Fibroblast of lung (primary cell): ENCODE results near the gene MSH4. TPM values are rescaled to one million over a fixed set of nuclear protein-coding genes. Genes with fewer than 3 reads are reported as not detected.

Experiments
- DNase-seq, 2 donors: peaks; one replicate each; pipeline versions ENCODE4 v3.0.0 to v3.0.0-alpha.2; 2010; ENCODE audit warnings: low read depth in 2 of 2
- H2AFZ ChIP-seq: 2 replicates; pipeline ENCODE4 v1.5.1; 2012; ENCODE audit warnings: low read length, control low read depth, inconsistent platforms
- H3K27ac ChIP-seq: 2 replicates; pipeline ENCODE4 v1.5.1; 2011; ENCODE audit warnings: low read length, control low read depth; ENCODE audit not compliant: insufficient read depth
- H3K27me3 ChIP-seq: 2 replicates; pipeline ENCODE4 v1.5.1; 2011; ENCODE audit warnings: mild to moderate bottlenecking, low read length; ENCODE audit not compliant: control insufficient read depth, insufficient read depth
- H3K36me3 ChIP-seq: 2 replicates; pipeline ENCODE4 v1.5.1; 2011; ENCODE audit warnings: low read length; ENCODE audit not compliant: control insufficient read depth, insufficient read depth
- H3K4me1 ChIP-seq: 2 replicates; pipeline ENCODE4 v1.5.1; 2011; ENCODE audit warnings: low read length; ENCODE audit not compliant: control insufficient read depth, insufficient read depth; ENCODE audit errors: extremely low read depth
- H3K4me2 ChIP-seq: 2 replicates; pipeline ENCODE4 v1.5.1; 2011; ENCODE audit warnings: low read length, control low read depth; ENCODE audit not compliant: insufficient read depth; ENCODE audit errors: extremely low read depth
- H3K4me3 ChIP-seq, 4 experiments: fragments of 200-600 bp in 1 of 4; sonication (generic) in 1 of 4; replicated peaks in 1 of 4; 2 replicates each; pipeline ENCODE4 v1.5.1; 2011 to 2016; ENCODE audit warnings: low read length in 4 of 4, low read depth in 3 of 4, mild to moderate bottlenecking in 3 of 4, control low read depth in 2 of 4, inconsistent platforms in 1 of 4, mixed read lengths in 1 of 4; ENCODE audit not compliant: insufficient read depth in 1 of 4; ENCODE audit errors: control extremely low read depth in 1 of 4
- H3K79me2 ChIP-seq: 2 replicates; pipeline ENCODE4 v1.5.1; 2012; ENCODE audit warnings: mild to moderate bottlenecking, low read length, inconsistent platforms; ENCODE audit not compliant: control insufficient read depth, insufficient read depth
- H3K9ac ChIP-seq: 2 replicates; pipeline ENCODE4 v1.5.1; 2011; ENCODE audit warnings: mild to moderate bottlenecking, low read length, control low read depth; ENCODE audit not compliant: insufficient read depth
- H3K9me3 ChIP-seq: 2 replicates; pipeline ENCODE4 v1.5.1; 2012; ENCODE audit warnings: low read depth, low read length; ENCODE audit not compliant: control insufficient read depth, insufficient read depth
- H4K20me1 ChIP-seq: 2 replicates; pipeline ENCODE4 v1.5.1; 2011; ENCODE audit warnings: low read length; ENCODE audit not compliant: control insufficient read depth, insufficient read depth; ENCODE audit errors: extremely low read depth
- EZH2 ChIP-seq: IDR thresholded peaks from 2 replicates; pipeline ENCODE4 v1.5.1; 2012; ENCODE audit warnings: low read length, control low read depth, mild to moderate bottlenecking; ENCODE audit errors: missing control alignments
- polyA plus RNA-seq, 2 donors: library from polyadenylated mRNA; depleted of rRNA in 1 of 2; stranded (reverse) in 1 of 2; unstranded in 1 of 2; fragments of >200 nt; gene quantifications; 2 replicates each; pipeline ENCODE4 v1.2.1, GENCODE V29; 2011 to 2012; ENCODE audit warnings: missing spikeins in 1 of 2
- total RNA-seq: library from RNA; depleted of rRNA; stranded (reverse); fragments of >200 nt; gene quantifications from 2 replicates; pipeline ENCODE4 v1.2.1, GENCODE V29; 2014
- TF ChIP-seq, protein P1 (sequence below), 2 donors: IDR thresholded peaks in 1 of 2; conservative IDR thresholded peaks in 1 of 2; 1 replicate in 1 of 2; 2 replicates in 1 of 2; pipeline ENCODE4 v1.5.1; 2011 to 2012; ENCODE audit warnings: low read length in 2 of 2, control low read depth in 1 of 2, inconsistent platforms in 1 of 2, low read depth in 1 of 2, mild to moderate bottlenecking in 1 of 2

Gene MSH4
- total and polyA plus RNA-seq, 2 donors (not counting 1 experiment from before 2014, with no cell fraction given), result 0.66 TPM; not detected in 1

DNA sequence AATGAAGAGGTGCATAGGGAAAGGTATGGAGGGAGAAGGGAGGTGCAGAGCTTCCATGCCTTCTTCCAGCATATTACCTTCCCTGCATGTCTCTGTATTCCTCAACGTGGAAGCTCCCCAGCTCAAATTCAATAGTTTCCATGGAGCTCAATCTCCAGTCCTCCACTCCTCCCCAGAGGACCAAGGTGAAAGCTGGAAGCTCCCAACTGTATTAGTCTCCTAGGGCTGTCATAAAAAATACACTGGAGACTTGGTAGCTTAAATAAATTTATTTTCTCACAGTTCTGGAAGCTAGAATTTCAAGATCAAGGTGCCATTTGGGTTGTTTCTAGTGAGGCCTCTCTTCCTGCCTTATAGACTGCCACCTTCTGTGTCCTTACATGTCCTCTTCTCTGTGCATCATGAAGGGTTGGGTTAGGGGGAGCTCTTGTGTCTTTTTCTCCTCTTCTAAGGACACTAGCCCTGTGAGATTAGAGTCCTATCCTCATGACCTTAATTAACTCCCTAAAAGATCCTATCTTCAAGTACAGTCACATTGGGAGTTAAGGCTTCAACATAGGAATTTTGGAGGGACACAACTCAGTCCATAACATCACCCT is 32.5 kb upstream of the MSH4 start:
- Histone ChIP-seq H3K79me2 (no peaks in the 10 kb centered on the region), H3K9ac (no peak overlapping the region), H3K27ac (no peak overlapping the region), H3K27me3 (no peaks in the 10 kb centered on the region), H3K4me2 (no peak overlapping the region), H3K4me3 (no peak overlapping the region), H3K36me3 (no peaks in the 10 kb centered on the region), H3K4me1 (no peaks in the 10 kb centered on the region), H4K20me1 (no peaks in the 10 kb centered on the region), H2AFZ (no peak overlapping the region), H3K9me3 (no peaks in the 10 kb centered on the region)
- no peak for TF ChIP-seq EZH2
- TF ChIP-seq, protein P1, sequence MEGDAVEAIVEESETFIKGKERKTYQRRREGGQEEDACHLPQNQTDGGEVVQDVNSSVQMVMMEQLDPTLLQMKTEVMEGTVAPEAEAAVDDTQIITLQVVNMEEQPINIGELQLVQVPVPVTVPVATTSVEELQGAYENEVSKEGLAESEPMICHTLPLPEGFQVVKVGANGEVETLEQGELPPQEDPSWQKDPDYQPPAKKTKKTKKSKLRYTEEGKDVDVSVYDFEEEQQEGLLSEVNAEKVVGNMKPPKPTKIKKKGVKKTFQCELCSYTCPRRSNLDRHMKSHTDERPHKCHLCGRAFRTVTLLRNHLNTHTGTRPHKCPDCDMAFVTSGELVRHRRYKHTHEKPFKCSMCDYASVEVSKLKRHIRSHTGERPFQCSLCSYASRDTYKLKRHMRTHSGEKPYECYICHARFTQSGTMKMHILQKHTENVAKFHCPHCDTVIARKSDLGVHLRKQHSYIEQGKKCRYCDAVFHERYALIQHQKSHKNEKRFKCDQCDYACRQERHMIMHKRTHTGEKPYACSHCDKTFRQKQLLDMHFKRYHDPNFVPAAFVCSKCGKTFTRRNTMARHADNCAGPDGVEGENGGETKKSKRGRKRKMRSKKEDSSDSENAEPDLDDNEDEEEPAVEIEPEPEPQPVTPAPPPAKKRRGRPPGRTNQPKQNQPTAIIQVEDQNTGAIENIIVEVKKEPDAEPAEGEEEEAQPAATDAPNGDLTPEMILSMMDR (conservative IDR thresholded peaks at IDR 0.05 in 1 of 2, IDR thresholded peaks at IDR 0.05 in 1 of 2; ENCODE audit: low read depth in 1 of 2, low read length in 2 of 2), result no peak
- no peak for DNase-seq

DNA sequence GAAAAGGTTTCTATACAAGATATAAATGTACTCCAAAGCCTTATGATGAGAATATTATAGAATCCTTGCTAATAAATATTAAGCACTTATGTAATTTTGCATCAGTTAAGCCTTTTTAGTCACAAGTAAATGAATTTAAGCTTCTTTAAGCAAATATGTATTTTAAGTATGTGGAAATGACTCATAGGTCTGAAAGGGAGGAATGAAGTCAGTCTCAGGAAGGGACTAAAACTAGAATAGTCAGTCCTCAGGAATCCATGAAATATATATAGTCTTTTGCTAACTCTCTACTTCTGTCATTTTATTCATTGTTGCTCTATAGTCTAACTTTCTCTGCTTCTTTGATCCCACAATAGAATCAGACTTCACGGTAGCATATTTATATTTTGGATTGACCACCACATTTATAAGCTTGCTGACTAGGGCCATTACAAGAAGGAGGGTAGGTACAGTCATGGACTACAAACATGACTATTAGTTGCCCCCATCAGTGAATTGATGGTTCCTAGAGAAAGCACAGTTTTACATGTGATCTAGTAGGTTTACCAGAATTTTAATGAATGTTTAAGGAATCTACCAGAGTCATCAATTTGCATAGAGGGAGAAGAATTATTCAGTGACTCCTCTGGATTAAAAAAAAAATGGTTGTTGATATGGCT is 30.9 kb upstream of the MSH4 start:
- Histone ChIP-seq H3K4me3 (peak overlapping the region in 1 of 4 experiments; percentile 3), H3K36me3 (no peaks in the 10 kb centered on the region), H3K27me3 (no peaks in the 10 kb centered on the region), H3K9me3 (no peaks in the 10 kb centered on the region), H3K9ac (no peak overlapping the region), H3K4me1 (no peaks in the 10 kb centered on the region), H3K27ac (peak overlapping the region; percentile 36), H3K79me2 (no peaks in the 10 kb centered on the region), H4K20me1 (no peaks in the 10 kb centered on the region), H2AFZ (no peak overlapping the region), H3K4me2 (peak overlapping the region; percentile 82)
- DNase-seq, result peak; percentile 82 to 92
- TF ChIP-seq, protein P1 (conservative IDR thresholded peaks at IDR 0.05 in 1 of 2, IDR thresholded peaks at IDR 0.05 in 1 of 2; ENCODE audit: low read depth in 1 of 2, low read length in 2 of 2), result no peak
- TF ChIP-seq EZH2, result no peak

DNA sequence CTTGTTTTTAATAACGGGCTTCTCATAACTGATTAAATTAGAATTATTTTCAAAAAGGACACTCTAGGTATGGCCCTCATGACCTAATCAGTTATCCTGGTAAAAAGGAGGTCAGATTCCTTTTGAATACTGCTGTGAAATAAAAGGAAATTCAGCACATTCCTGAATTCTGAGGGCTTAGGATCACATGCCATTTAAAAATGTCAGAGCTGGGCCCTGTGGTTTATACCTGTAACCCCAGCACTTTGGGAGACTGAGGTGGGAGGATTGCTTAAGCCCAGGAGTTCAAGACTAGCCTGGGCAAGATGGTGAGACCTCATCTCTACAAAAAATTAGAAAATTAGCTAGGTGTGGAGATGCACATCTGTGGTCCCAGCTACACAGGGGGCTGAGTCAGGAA is 28.7 kb upstream of the MSH4 start:
- no peaks in the 10 kb centered on the region for H3K79me2 ChIP-seq
- H3K9ac ChIP-seq, result no peak overlapping the region
- H2AFZ ChIP-seq, result no peak overlapping the region
- no peaks in the 10 kb centered on the region for H4K20me1 ChIP-seq
- no peak overlapping the region for H3K4me3 ChIP-seq
- TF ChIP-seq EZH2, result no peak
- TF ChIP-seq, protein P1 (conservative IDR thresholded peaks at IDR 0.05 in 1 of 2, IDR thresholded peaks at IDR 0.05 in 1 of 2; ENCODE audit: low read depth in 1 of 2, low read length in 2 of 2), result no peak
- H3K36me3 ChIP-seq, result no peaks in the 10 kb centered on the region
- no peaks in the 10 kb centered on the region for H3K27me3 ChIP-seq
- H3K4me1 ChIP-seq, result no peaks in the 10 kb centered on the region
- DNase-seq, result peak in 1 of 2 donors; percentile 54
- H3K27ac ChIP-seq, result no peak overlapping the region
- no peak overlapping the region for H3K4me2 ChIP-seq
- no peaks in the 10 kb centered on the region for H3K9me3 ChIP-seq
